Activated CD8-positive, alpha-beta memory T cell treated with anti-CD3 and anti-CD28 coated beads, Interleukin-2, amount 10 ng/mL, durations not matched to agents 7 days and 5 days (primary cell): ENCODE data around the gene STRN4. TPM values are rescaled to one million over a fixed set of nuclear protein-coding genes. Genes with fewer than 3 reads are reported as not detected.

ENCODE experiments used
- ATAC-seq: fragments of 150-1000 bp; cut with Tn5 transposase; one replicate; pipeline ENCODE4 v1.10.0; 2021; ENCODE audit warnings: moderate library complexity
- CTCF ChIA-PET: fragments of 350-600 bp; sonication (Branson Sonifier 250); formaldehyde crosslinking; loops from one replicate; lab custom pipeline; 2021; ENCODE audit warnings: antibody characterized with exemption; lab: Charles Lee
- DNase-seq: peaks from one replicate; pipeline ENCODE4 v3.0.0-alpha.2; 2020
- H3K27ac Mint-ChIP-seq: one replicate; pipeline ENCODE4 v1.8.0; 2021; ENCODE audit warnings: mild to moderate bottlenecking, mixed read lengths
- H3K27me3 Mint-ChIP-seq: one replicate; pipeline ENCODE4 v1.8.0; 2021; ENCODE audit warnings: mixed read lengths
- H3K36me3 Mint-ChIP-seq: one replicate; pipeline ENCODE4 v1.8.0; 2021; ENCODE audit warnings: mild to moderate bottlenecking, mixed read lengths
- H3K4me1 Mint-ChIP-seq: one replicate; pipeline ENCODE4 v1.8.0; 2021; ENCODE audit warnings: mixed read lengths
- H3K4me3 Mint-ChIP-seq: one replicate; pipeline ENCODE4 v1.8.0; 2021; ENCODE audit warnings: mild to moderate bottlenecking, moderate library complexity, mixed read lengths
- H3K9me3 Mint-ChIP-seq: one replicate; pipeline ENCODE4 v1.8.0; 2022; ENCODE audit warnings: low read depth, mixed read lengths
- total RNA-seq, 2 experiments: library from RNA; stranded (reverse); gene quantifications; one replicate each; pipeline ENCODE4 v1.2.3, GENCODE V29; 2021

Gene STRN4
- total RNA-seq, 2 experiments from 2014 or later = 93.0 to 95.8 TPM

DNA sequence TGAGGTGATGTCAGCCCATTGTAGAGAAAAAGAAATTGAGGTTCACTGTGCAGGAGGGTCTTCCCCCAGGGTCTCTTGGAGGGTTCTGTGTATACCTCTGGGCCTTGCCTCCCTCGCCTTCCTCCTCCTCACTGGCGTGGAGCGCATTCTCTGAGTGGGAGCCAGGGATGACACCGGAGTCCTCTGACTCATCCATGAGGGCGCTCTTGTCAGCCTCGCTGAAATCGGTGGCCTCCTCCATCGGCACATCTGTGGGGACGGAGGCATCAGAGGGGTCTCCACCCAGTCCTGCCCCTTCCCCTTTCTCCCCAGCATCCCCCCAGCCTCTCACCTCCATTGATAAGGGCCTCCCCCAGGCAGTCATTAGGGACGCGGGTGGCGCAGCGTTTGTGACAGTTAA, 45.5 kb downstream of the STRN4 start:
- H3K36me3 Mint-ChIP-seq = peaks cover 55% of the 10 kb centered on the region
- no peaks in the 10 kb centered on the region for H3K9me3 Mint-ChIP-seq
- CTCF ChIA-PET = interaction anchor here (1.0 kb wide), 1 partner anchor 53 kb away, joined by 3 read pairs; no protein-coding TSS in a partner anchor

DNA sequence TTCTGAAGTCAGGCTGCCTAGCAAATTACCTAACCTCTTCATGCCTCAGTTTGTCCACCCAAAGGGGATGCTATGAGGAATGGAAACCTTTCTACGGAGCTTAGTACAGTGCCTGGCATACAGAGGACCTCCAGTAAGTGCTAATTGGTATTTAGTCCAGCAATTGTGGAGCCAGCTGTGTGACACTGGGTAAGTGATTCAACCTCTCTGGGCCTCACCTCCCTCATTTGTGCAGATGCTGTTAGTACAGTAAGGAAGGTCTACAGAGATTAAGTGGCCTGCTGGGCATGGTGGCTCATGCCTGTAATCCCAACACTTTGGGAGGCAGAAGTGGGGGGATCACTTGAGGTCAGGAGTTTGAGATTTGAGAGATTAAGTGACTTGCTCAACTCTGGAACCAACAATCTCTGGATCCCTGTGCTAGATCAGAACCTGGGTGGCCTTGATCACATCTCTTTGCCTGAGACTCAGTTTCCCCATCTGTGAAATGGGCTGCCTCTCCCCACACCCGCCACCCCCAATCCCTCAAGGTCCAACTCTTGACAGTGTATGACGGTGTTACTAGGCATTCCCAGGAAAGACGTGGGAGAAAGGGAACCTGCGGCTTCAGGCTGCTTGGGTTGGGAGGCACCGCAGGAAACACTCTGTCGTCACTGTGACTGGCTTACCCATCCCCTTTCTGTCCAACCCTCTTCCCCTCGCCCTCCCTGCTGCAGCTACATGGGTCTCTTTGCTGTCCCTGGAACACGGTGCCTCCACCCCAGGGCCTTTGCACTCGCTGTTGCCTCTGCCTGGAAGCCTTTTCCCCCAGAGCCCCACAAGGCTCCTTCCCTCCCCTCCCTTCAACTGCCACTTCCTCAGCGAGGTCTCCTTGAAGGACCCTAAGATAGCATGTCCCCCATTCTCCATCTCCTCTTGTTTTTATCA, 47.6 kb downstream of the STRN4 start:
- Mint-ChIP-seq H3K27me3 (no peaks in the 10 kb centered on the region), H3K27ac (no peak overlapping the region), H3K4me1 (no peaks in the 10 kb centered on the region), H3K9me3 (no peaks in the 10 kb centered on the region), H3K4me3 (no peak overlapping the region), H3K36me3 (peaks cover 60% of the 10 kb centered on the region)
- CTCF ChIA-PET = interaction anchor here (1.3 to 1.9 kb wide), 2 partner anchors 13 to 30 kb away, joined by 3 to 5 read pairs; no protein-coding TSS in a partner anchor
- ATAC-seq = no peak
- no peak for DNase-seq

More for the DNA sequence above, 45.5 kb downstream of the STRN4 start:
- H3K27me3 Mint-ChIP-seq = no peaks in the 10 kb centered on the region
- ATAC-seq (no peak), DNase-seq (no peak)
- H3K4me3 Mint-ChIP-seq = no peak overlapping the region
- H3K27ac Mint-ChIP-seq = no peak overlapping the region
- peaks cover 3% of the 10 kb centered on the region for H3K4me1 Mint-ChIP-seq

DNA sequence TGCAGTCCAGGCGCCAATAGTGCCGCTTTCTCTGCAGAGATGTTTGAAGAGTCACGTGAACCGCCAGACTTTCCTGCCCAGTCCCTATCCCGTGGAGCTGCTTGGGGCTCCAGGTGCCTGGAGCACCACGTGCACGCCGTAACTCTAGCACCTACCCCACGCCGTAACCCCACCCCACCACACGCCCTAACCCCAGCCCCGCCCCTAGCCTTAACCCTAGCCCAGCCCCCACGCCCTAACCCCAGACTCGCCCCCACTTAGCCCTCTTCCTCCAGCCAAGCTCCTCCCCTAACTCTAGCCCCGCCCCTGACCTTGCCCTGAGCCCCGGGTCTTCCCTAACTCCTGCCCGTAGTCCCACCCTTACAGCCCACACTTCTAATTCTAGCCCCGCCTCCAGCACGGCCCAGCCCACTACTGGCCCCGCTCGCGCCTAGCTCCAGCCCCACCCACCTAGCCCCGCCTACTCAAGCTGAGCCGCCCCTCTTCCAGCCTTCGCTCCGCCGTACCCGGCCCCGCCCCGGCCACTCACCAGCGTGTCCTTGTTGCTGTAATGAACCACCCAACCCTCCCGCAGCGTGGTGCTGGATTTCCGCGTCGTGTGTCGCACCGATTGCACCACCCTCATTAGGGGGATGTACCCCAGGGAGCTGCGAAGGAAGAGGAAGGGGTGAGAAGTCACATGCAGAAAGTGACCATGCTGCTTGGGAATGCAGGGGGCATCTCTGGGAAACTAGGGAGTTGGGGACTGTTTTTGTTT, 48.9 kb downstream of the STRN4 start:
- DNase-seq (peak; percentile 51), ATAC-seq (peak; percentile 57)
- Mint-ChIP-seq H3K4me1 (no peaks in the 10 kb centered on the region), H3K36me3 (peaks cover 70% of the 10 kb centered on the region), H3K4me3 (no peak overlapping the region), H3K27ac (no peak overlapping the region), H3K9me3 (no peaks in the 10 kb centered on the region), H3K27me3 (no peaks in the 10 kb centered on the region)
- CTCF ChIA-PET = interaction anchor here (1.0 to 1.9 kb wide), 2 partner anchors 14 to 30 kb away, joined by 3 to 5 read pairs; no protein-coding TSS in a partner anchor

DNA sequence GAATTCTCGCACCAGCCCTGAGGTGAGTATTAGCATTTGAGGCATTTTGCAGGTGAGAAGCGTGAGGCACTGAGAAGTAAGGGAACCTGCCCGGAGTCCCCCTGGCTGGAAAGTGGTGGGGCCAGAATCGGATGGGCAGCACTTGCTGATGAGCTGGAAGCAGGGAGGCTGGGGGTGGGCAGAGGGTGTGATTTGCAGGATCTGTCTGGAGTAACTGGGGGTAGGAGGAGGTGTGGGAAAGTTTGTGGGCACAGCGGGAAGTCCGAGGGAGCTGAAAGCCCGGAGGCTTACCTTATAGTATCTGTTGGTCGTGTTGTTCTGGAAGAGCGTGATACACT, 49.4 kb downstream of the STRN4 start:
- Mint-ChIP-seq H3K27ac (no peak overlapping the region), H3K27me3 (no peaks in the 10 kb centered on the region), H3K9me3 (no peaks in the 10 kb centered on the region), H3K4me3 (no peak overlapping the region), H3K36me3 (peaks cover 73% of the 10 kb centered on the region), H3K4me1 (no peaks in the 10 kb centered on the region)
- ATAC-seq = no peak
- DNase-seq = no peak
- CTCF ChIA-PET = interaction anchor here (0.6 to 1.9 kb wide), 3 partner anchors 14 to 429 kb away, joined by 3 to 5 read pairs (median 3); no protein-coding TSS in a partner anchor

DNA sequence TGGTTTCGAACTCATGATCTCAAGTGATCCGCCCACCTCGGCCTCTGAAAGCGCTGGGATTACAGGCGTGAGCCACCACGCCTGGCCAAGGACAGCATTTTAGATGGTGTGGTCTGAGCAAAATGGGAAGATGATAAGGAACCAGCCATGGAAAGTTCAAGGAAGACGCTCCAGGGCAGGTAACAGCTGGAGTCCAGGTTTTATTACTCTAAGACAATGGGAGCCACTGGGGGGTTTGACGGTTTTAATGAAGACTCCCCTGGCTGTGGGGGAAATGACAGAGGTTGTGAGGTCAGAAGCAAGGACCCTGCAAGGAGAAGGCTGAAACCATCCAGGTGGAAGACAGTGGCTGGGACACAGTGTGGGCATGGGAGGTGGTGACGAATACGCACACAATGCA, 50.2 kb downstream of the STRN4 start:
- Mint-ChIP-seq H3K27ac (no peak overlapping the region), H3K36me3 (peaks cover 76% of the 10 kb centered on the region)

DNA sequence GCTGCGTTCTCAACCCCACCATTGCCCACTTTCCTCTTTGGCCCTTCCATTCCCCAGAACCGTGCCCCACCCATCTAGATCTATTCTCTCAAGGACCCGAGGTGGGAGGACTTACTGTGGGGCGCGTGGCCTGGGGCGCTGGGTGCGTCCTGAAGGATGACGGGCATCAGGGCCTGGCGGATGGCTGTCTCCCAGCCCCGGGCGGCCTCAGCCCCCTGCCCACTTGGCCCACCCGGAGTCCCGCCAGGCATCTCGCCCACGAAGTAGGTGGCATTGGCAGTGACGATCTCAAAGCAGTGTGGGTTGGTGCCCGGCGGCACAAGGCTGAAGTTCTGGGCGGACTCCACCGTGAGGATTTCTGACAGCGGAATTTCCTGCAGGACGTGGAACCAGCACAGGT, 52.5 kb downstream of the STRN4 start:
- H3K27ac Mint-ChIP-seq = no peak overlapping the region
- peaks cover 79% of the 10 kb centered on the region for H3K36me3 Mint-ChIP-seq
- ATAC-seq (no peak), DNase-seq (no peak)
- H3K4me3 Mint-ChIP-seq = no peak overlapping the region
- H3K27me3 Mint-ChIP-seq = no peaks in the 10 kb centered on the region
- CTCF ChIA-PET = no interaction called here
- H3K9me3 Mint-ChIP-seq = no peaks in the 10 kb centered on the region
- no peaks in the 10 kb centered on the region for H3K4me1 Mint-ChIP-seq

More for the DNA sequence above, 50.2 kb downstream of the STRN4 start:
- no peaks in the 10 kb centered on the region for H3K4me1 Mint-ChIP-seq
- H3K9me3 Mint-ChIP-seq = no peaks in the 10 kb centered on the region
- H3K4me3 Mint-ChIP-seq = no peak overlapping the region
- CTCF ChIA-PET = interaction anchor here (0.6 kb wide), 1 partner anchor 430 kb away, joined by 3 read pairs; no protein-coding TSS in a partner anchor
- no peak for ATAC-seq
- H3K27me3 Mint-ChIP-seq = no peaks in the 10 kb centered on the region
- DNase-seq = no peak

DNA sequence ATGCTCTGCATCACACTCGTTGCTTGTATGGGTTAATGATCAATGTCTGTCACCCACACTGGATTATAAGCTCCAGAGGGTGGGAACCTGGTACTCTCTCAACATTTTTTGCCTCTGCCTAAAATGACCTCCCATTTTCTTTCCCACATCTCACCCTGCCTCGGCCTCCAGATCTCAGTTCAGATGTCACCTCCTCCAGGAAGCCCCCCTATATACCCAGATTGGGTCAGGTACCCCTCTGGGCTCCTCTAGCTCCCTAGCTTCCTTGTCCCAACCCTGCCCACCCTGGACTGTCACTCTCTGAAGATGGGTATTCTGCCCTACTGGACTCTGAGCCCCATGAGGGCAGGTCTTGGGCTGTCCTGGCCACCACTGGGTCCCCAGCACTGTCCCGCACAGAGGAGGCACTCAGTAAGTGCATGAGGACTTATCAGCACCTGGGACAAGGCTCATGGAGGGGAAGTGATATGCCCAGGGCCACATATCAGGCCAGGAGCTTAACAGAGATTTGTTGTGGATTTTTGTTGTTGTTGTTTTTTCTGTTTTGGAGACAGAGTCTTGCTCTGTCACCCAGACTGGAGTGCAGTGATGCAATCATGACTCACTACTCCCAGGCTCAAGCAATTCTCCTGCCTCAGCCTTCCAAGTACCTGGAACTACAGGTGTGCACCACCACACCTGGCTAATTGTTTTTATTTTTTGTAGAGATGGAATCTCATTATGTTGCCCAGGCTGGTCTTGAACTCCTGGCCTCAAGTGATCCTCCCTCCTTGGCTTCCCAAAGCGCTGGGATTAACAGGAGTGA, 53.1 kb downstream of the STRN4 start:
- no peak overlapping the region for H3K4me3 Mint-ChIP-seq
- no peak for ATAC-seq
- peaks cover 74% of the 10 kb centered on the region for H3K36me3 Mint-ChIP-seq
- no peaks in the 10 kb centered on the region for H3K4me1 Mint-ChIP-seq
- no peak overlapping the region for H3K27ac Mint-ChIP-seq
- no peaks in the 10 kb centered on the region for H3K27me3 Mint-ChIP-seq
- H3K9me3 Mint-ChIP-seq = no peaks in the 10 kb centered on the region
- CTCF ChIA-PET = interaction anchor here (0.8 to 1.1 kb wide), 3 partner anchors 11 to 37 kb away, joined by 3 read pairs; no protein-coding TSS in a partner anchor
- DNase-seq = no peak

DNA sequence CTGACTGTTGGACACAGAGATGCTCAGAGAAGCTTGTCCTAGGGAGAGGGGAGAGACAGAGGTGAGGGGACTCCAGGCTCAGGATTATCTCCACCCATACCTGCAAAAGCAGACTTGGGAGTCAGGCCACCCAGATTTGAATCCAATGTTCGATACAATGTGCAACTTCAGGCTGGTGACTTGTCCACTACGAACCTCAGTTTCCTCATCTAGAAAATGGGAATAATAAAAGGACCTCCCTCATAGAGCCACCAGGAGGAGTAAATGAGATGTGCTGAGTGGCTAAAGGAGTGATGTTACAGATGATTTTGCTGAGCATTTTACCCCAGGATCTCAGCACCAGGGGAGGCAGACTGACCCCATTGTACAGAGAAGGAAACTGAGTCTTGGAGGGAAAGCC, 54.3 kb downstream of the STRN4 start:
- no peak overlapping the region for H3K4me3 Mint-ChIP-seq
- no peaks in the 10 kb centered on the region for H3K9me3 Mint-ChIP-seq
- ATAC-seq (no peak), DNase-seq (no peak)
- H3K27me3 Mint-ChIP-seq = no peaks in the 10 kb centered on the region
- no peaks in the 10 kb centered on the region for H3K4me1 Mint-ChIP-seq
- CTCF ChIA-PET = interaction anchor here (0.8 to 1.5 kb wide), 4 partner anchors 11 to 37 kb away, joined by 3 to 9 read pairs (median 4); no protein-coding TSS in a partner anchor
- H3K27ac Mint-ChIP-seq = no peak overlapping the region
- H3K36me3 Mint-ChIP-seq = peaks cover 72% of the 10 kb centered on the region

DNA sequence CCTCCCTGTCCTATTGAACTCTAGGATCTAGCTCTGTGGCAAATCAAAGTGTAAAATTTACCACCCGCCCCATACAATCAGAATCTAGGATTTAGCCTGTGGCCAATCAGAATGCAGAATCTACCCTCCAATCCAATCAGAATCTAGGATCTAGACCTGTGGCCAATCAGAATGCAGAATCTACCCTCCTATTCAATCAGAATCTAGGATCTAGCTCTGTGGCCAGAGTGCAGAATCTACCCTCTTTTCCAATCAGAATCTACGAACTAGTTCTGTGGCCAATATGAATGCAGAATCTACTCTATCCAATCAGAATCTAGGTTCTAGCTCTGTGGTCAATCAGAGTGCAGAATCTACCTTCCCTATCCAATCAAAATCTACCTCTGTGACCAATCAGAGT, 55.1 kb downstream of the STRN4 start:
- Mint-ChIP-seq H3K4me3 (no peak overlapping the region), H3K4me1 (no peaks in the 10 kb centered on the region), H3K27me3 (no peaks in the 10 kb centered on the region), H3K9me3 (no peaks in the 10 kb centered on the region), H3K27ac (no peak overlapping the region), H3K36me3 (peaks cover 67% of the 10 kb centered on the region)
- CTCF ChIA-PET = interaction anchor here (0.5 to 1.5 kb wide), 6 partner anchors 12 to 1576 kb away, joined by 3 to 9 read pairs (median 4); no protein-coding TSS in a partner anchor
- no peak for DNase-seq
- ATAC-seq = peak; percentile 23

DNA sequence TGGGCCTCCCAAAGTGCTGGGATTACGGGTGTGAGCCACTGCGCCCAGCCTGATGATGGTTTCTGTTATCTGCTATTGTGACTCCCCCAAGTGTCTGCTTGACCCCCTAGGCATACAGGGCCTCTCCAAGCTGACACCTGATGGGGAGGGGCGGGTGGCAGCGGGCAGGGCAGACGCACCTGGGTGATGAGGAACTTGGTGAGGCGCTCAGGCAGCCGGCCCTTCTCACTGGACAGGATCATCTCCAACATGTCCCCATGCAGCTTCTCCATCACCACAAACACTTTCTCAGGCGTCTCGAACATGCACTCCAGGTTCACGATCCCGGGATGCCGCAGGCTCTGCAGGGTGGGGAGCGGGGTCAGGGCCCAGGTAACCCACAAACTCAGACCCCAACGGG, 56.9 kb downstream of the STRN4 start:
- H3K9me3 Mint-ChIP-seq = no peaks in the 10 kb centered on the region
- DNase-seq (no peak), ATAC-seq (no peak)
- peaks cover 67% of the 10 kb centered on the region for H3K36me3 Mint-ChIP-seq
- no peak overlapping the region for H3K4me3 Mint-ChIP-seq
- CTCF ChIA-PET = interaction anchor here (1.4 kb wide), 1 partner anchor 78 kb away, joined by 3 read pairs; no protein-coding TSS in a partner anchor
- H3K4me1 Mint-ChIP-seq = no peaks in the 10 kb centered on the region
- no peaks in the 10 kb centered on the region for H3K27me3 Mint-ChIP-seq
- H3K27ac Mint-ChIP-seq = no peak overlapping the region

DNA sequence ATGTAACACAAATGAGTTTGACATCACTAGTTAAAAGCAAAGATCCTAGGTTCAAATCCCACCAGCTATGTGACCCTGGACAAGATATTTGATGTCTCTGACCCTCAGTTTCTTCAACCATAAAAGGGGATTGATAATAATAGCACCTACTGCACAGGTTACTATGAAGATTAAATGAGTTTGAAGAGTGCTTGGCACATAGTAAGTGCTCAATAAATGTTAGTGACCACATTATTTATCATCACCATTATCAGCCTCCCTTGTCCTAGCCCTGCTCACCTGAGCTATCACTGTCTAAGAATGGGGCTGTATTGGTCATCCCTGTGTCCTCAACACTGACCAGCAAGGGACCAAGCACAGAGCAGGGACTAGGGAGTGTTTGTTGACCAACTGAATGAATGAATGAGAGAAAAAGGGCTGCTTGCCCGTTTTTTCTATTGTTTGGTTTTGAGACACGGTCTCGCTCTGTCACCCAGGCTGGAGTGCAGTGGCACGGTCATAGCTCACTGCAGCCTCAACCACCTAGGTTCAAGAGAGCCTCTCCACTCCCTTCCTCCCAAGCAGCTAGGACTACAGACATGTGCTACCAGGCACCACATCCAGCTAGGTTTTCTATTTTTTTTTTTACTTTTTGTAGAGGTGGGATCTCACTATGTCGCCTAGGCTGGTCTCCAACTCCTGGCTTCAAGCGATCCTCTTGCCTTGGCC, 58.7 kb downstream of the STRN4 start:
- CTCF ChIA-PET = interaction anchor here (1.0 to 1.3 kb wide), 5 partner anchors 16 to 71 kb away, joined by 3 to 7 read pairs (median 3); no protein-coding TSS in a partner anchor
- ATAC-seq = no peak
- no peaks in the 10 kb centered on the region for H3K27me3 Mint-ChIP-seq
- H3K4me3 Mint-ChIP-seq = no peak overlapping the region
- no peaks in the 10 kb centered on the region for H3K4me1 Mint-ChIP-seq
- H3K9me3 Mint-ChIP-seq = no peaks in the 10 kb centered on the region
- DNase-seq = no peak
- no peak overlapping the region for H3K27ac Mint-ChIP-seq
- H3K36me3 Mint-ChIP-seq = peaks cover 60% of the 10 kb centered on the region

DNA sequence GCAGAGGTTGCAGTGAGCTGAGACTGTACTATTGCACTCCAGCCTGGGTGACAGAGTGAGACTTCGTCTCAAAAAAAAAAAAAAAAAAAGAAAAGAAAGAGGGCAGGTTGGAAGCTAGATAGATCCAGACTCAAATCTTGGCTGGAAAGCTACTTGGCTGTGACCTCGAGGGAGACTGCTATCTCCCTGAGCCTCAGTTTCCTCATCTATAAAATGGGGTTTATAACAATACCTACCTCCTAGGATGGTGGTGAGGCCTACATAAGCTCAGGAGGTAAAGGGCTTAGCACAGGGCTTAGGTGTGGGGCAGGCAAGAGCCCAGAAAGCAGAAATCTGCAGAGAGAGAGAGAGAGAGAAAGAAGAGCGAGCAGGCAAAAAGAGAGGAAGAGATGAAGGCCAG, 61.1 kb downstream of the STRN4 start:
- CTCF ChIA-PET = interaction anchor here (1.7 to 2.5 kb wide), 2 partner anchors 20 to 44 kb away, joined by 6 to 12 read pairs; no protein-coding TSS in a partner anchor
- no peak overlapping the region for H3K4me3 Mint-ChIP-seq
- H3K27ac Mint-ChIP-seq = peak overlapping the region; percentile 32
- no peaks in the 10 kb centered on the region for H3K9me3 Mint-ChIP-seq
- DNase-seq (no peak), ATAC-seq (no peak)
- peaks cover 48% of the 10 kb centered on the region for H3K36me3 Mint-ChIP-seq
- H3K27me3 Mint-ChIP-seq = no peaks in the 10 kb centered on the region
- H3K4me1 Mint-ChIP-seq = no peaks in the 10 kb centered on the region
